ENCODE data around the gene IL13. TPM values are rescaled to one million over a fixed set of nuclear protein-coding genes. Genes with fewer than 3 reads are reported as not detected.

IL13 gene
- total RNA-seq, 1 donor from 2014 or later: not detected

DNA sequence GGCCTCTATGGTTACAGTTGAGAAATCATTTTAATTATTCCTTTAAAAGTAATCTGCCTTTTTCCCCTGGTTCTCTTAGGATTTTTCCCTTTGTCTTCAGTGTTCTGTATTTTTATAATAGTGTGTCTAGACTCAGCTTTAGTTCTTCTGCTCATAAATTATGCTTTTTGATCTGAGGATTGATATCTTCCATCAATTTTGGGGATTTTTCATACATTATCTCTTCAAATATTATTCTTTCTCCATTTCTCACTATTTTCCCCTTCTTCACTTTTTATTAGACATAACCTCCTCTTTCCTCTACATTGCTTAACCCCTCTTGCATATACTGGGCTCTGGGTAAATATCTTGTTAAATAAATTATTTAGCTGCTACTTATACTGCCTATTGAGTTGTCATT, 36.3 kb upstream of the IL13 start:
- no peaks in the 10 kb centered on the region for H3K9me3 Mint-ChIP-seq
- Histone ChIP-seq H3K79me2 (ENCODE audit: low read depth) (no peaks in the 10 kb centered on the region), H3F3A (ENCODE audit: low read depth) (no peaks in the 10 kb centered on the region), H3K9me3 (ENCODE audit: low read depth) (no peaks in the 10 kb centered on the region), H3K4me1 (no peaks in the 10 kb centered on the region), H3K27ac (no peak overlapping the region), H2AFZ (replicated peaks) (no peak overlapping the region), H4K20me1 (ENCODE audit: low read depth) (no peaks in the 10 kb centered on the region), H3K4me3 (no peak overlapping the region), H3K36me3 (peaks cover 6% of the 10 kb centered on the region), H3K4me2 (no peak overlapping the region), H3K9ac (no peak overlapping the region), H3K27me3 (no peaks in the 10 kb centered on the region)
- H3K4me3 Mint-ChIP-seq: no peak overlapping the region
- H3K36me3 Mint-ChIP-seq: peaks cover 8% of the 10 kb centered on the region
- H3K27ac Mint-ChIP-seq: no peak overlapping the region
- no peaks in the 10 kb centered on the region for H3K27me3 Mint-ChIP-seq (ENCODE audit: insufficient read depth, low read depth)
- TF ChIP-seq, protein P1, sequence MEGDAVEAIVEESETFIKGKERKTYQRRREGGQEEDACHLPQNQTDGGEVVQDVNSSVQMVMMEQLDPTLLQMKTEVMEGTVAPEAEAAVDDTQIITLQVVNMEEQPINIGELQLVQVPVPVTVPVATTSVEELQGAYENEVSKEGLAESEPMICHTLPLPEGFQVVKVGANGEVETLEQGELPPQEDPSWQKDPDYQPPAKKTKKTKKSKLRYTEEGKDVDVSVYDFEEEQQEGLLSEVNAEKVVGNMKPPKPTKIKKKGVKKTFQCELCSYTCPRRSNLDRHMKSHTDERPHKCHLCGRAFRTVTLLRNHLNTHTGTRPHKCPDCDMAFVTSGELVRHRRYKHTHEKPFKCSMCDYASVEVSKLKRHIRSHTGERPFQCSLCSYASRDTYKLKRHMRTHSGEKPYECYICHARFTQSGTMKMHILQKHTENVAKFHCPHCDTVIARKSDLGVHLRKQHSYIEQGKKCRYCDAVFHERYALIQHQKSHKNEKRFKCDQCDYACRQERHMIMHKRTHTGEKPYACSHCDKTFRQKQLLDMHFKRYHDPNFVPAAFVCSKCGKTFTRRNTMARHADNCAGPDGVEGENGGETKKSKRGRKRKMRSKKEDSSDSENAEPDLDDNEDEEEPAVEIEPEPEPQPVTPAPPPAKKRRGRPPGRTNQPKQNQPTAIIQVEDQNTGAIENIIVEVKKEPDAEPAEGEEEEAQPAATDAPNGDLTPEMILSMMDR (IDR thresholded peaks at IDR 0.05): no peak
- no peak for TF ChIP-seq EZH2 (IDR thresholded peaks at IDR 0.05)
- TF ChIP-seq EZH2phosphoT487 (IDR thresholded peaks at IDR 0.05): no peak
- no peak for DNase-seq (ENCODE audit: low spot score)
- no peaks in the 10 kb centered on the region for H3K4me1 Mint-ChIP-seq

DNA sequence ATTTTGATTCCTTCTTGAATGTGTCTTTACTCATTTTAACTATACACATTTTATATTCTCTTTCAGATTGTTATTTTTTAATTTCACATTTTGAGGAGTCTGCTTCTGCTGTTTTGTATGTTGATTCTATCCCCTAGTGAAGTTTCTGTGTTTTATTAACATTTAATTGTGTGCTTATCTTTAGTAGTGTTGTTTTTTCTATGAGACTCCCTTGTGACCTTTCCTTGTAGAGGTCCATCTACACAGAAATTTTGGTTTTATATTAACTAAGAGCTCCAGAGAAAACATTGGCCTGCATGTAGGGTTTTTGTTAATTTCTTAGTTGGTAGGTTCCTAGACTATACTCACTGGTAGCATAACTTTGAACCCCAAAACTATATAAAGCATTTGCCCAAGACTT, 35.4 kb upstream of the IL13 start:
- Histone ChIP-seq H3F3A (ENCODE audit: low read depth) (no peaks in the 10 kb centered on the region), H3K4me1 (no peaks in the 10 kb centered on the region), H3K36me3 (peaks cover 6% of the 10 kb centered on the region), H4K20me1 (ENCODE audit: low read depth) (no peaks in the 10 kb centered on the region), H3K9me3 (ENCODE audit: low read depth) (no peaks in the 10 kb centered on the region), H3K27me3 (no peaks in the 10 kb centered on the region), H3K4me2 (no peak overlapping the region), H2AFZ (replicated peaks) (no peak overlapping the region), H3K9ac (no peak overlapping the region), H3K27ac (no peak overlapping the region), H3K79me2 (ENCODE audit: low read depth) (no peaks in the 10 kb centered on the region), H3K4me3 (no peak overlapping the region)
- DNase-seq (ENCODE audit: low spot score): no peak
- H3K9me3 Mint-ChIP-seq: no peaks in the 10 kb centered on the region
- no peak overlapping the region for H3K4me3 Mint-ChIP-seq
- H3K27me3 Mint-ChIP-seq (ENCODE audit: insufficient read depth, low read depth): no peaks in the 10 kb centered on the region
- H3K27ac Mint-ChIP-seq: no peak overlapping the region
- TF ChIP-seq, protein P1 (IDR thresholded peaks at IDR 0.05): no peak
- TF ChIP-seq EZH2 (IDR thresholded peaks at IDR 0.05): no peak
- no peak for TF ChIP-seq EZH2phosphoT487 (IDR thresholded peaks at IDR 0.05)
- no peaks in the 10 kb centered on the region for H3K4me1 Mint-ChIP-seq
- H3K36me3 Mint-ChIP-seq: peaks cover 8% of the 10 kb centered on the region

DNA sequence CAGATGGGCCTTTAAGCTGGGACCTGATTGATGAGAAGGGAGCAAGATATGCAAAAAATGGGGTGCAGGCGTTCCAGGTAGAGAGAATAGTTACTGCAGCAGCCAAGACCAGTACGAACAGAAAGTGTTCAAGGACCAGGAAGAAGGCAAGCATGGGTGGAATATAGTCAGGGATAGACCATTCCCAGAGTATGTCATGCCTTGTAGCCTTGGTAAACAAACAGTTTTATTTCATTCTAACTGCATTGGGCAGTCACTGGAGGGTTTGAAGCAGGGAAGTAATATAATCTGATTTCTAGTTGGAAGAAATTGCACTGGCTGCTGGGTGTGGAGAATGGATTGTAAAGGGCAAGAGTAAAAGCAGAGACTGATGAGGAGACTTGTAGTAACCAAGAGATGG, 30.5 kb upstream of the IL13 start:
- Mint-ChIP-seq H3K27me3 (ENCODE audit: insufficient read depth, low read depth) (no peaks in the 10 kb centered on the region), H3K27ac (no peak overlapping the region), H3K4me3 (no peak overlapping the region), H3K36me3 (peaks cover 2% of the 10 kb centered on the region), H3K9me3 (no peaks in the 10 kb centered on the region), H3K4me1 (no peaks in the 10 kb centered on the region)
- no peak for DNase-seq (ENCODE audit: low spot score)
- Histone ChIP-seq H3K36me3 (no peaks in the 10 kb centered on the region), H3K4me1 (no peaks in the 10 kb centered on the region), H2AFZ (replicated peaks) (no peak overlapping the region), H3K27me3 (no peaks in the 10 kb centered on the region), H3K27ac (no peak overlapping the region), H3K4me2 (no peak overlapping the region), H3F3A (ENCODE audit: low read depth) (no peaks in the 10 kb centered on the region), H3K9ac (no peak overlapping the region), H3K4me3 (no peak overlapping the region), H4K20me1 (ENCODE audit: low read depth) (no peaks in the 10 kb centered on the region), H3K79me2 (ENCODE audit: low read depth) (no peaks in the 10 kb centered on the region), H3K9me3 (ENCODE audit: low read depth) (no peaks in the 10 kb centered on the region)
- TF ChIP-seq EZH2 (IDR thresholded peaks at IDR 0.05) (no peak), EZH2phosphoT487 (IDR thresholded peaks at IDR 0.05) (no peak)
- TF ChIP-seq, protein P1 (IDR thresholded peaks at IDR 0.05): no peak

All from neural progenitor cell (in vitro differentiated cells).